A549 treated with AZD9567 at 1 μM for 4 hours (cell line): Measurements from ENCODE around the gene ICOS. TPM values are rescaled to one million over a fixed set of nuclear protein-coding genes. Genes with fewer than 3 reads are reported as not detected.

Experiments used
- total RNA-seq: library from RNA; stranded (reverse); fragments of 200-300 nt; extraction: Qiagen RNA extraction; gene quantifications from 5 replicates; pipeline ENCODE4 v1.2.3, GENCODE V29; 2022; ENCODE audit not compliant: insufficient read depth

Gene ICOS, protein sequence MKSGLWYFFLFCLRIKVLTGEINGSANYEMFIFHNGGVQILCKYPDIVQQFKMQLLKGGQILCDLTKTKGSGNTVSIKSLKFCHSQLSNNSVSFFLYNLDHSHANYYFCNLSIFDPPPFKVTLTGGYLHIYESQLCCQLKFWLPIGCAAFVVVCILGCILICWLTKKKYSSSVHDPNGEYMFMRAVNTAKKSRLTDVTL
- total RNA-seq: not detected in 5 replicates

DNA sequence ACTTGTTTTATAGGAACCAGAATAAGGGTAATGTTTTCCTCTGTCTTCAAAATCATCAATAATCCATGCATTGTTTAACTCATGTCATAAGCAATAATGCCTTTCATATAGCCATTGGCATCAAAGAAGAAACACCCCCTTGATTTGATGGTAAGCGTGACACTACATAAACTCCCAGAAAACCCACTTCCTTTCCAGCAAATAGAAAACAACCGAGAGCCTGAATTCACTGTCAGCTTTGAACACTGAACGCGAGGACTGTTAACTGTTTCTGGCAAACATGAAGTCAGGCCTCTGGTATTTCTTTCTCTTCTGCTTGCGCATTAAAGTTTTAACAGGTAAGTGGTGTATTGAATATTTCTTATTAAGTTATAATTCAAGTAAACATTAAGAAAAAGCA is at the start of gene ICOS:
Gene ICOS, plus strand, starts transcription at position 229 of the 400 bp plus-strand sequence. Its CDS starts 52 bp downstream, at position 281.

Other genes starting within 250 kb of the ICOS start
- gene CD28, start 230.1 kb upstream of the ICOS start, total RNA-seq: not detected in 5 replicates
- gene CTLA4, start 69.0 kb upstream of the ICOS start, total RNA-seq: not detected in 5 replicates